SK-N-SH (cell line): ENCODE measurements around the gene ATP11A. TPM values are rescaled to one million over a fixed set of nuclear protein-coding genes. Genes with fewer than 3 reads are reported as not detected.

Experiments
- CTCF ChIA-PET: fragments of 300-600, 350-600 bp; formaldehyde crosslinking; extraction: SDS; loops from one replicate; lab custom pipeline; 2021; lab: Yijun Ruan, JAX
- POLR2A ChIA-PET: fragments of 350-600 bp; sonication (Branson Sonifier 250); formaldehyde crosslinking; extraction: SDS; loops from one replicate; lab custom pipeline; 2020; ENCODE audit warnings: antibody characterized with exemption, inconsistent platforms; lab: Yijun Ruan, JAX
- DNase-seq: peaks from one replicate; pipeline ENCODE4 v3.0.0; 2012
- H2AFZ ChIP-seq: fragments of 200-600 bp; sonication (generic); 2 replicates; pipeline ENCODE4 v1.8.1; 2016; ENCODE audit warnings: antibody characterized with exemption, mild to moderate bottlenecking, low read depth
- H3F3A ChIP-seq: fragments of 200-600 bp; sonication (generic); replicated peaks from 2 replicates; pipeline ENCODE3; 2016; ENCODE audit warnings: antibody characterized with exemption, mild to moderate bottlenecking; ENCODE audit not compliant: insufficient read depth
- H3K27ac ChIP-seq, 2 experiments: fragments of 200-500 bp in 1 of 2; fragments of 200-600 bp in 1 of 2; sonication (Bioruptor generic) in 1 of 2; sonication (generic), shearing (Covaris generic) in 1 of 2; 2 replicates each; pipeline versions ENCODE4 v1.5.1 to v1.6.1; 2014 to 2016; ENCODE audit warnings: low read depth in 2 of 2, inconsistent platforms in 1 of 2, low read length in 1 of 2, mild to moderate bottlenecking in 1 of 2, mixed read lengths in 1 of 2
- H3K27me3 ChIP-seq: fragments of 200-600 bp; sonication (generic), shearing (Covaris generic); 2 replicates; pipeline ENCODE4 v1.6.1; 2016; ENCODE audit warnings: mixed run types; ENCODE audit not compliant: insufficient read depth
- H3K36me3 ChIP-seq, 2 experiments: fragments of 200-500 bp in 1 of 2; fragments of 200-600 bp in 1 of 2; sonication (Bioruptor generic) in 1 of 2; sonication (generic) in 1 of 2; replicated peaks in 1 of 2; 2 replicates each; pipeline versions ENCODE3 to v1.5.1; 2014 to 2016; ENCODE audit warnings: low read length in 1 of 2, mild to moderate bottlenecking in 1 of 2; ENCODE audit not compliant: insufficient read depth in 2 of 2, control insufficient read depth in 1 of 2
- H3K4me1 ChIP-seq, 2 experiments: fragments of 200-500 bp in 1 of 2; fragments of 200-600 bp in 1 of 2; sonication (Bioruptor generic) in 1 of 2; sonication (generic), shearing (Covaris generic) in 1 of 2; 2 replicates each; pipeline versions ENCODE4 v1.5.1 to v1.6.1; 2014 to 2016; ENCODE audit warnings: low read depth in 1 of 2, low read length in 1 of 2, mixed run types in 1 of 2; ENCODE audit not compliant: insufficient read depth in 2 of 2, control insufficient read depth in 1 of 2
- H3K4me2 ChIP-seq: fragments of 200-600 bp; sonication (generic), shearing (Covaris generic); 2 replicates; pipeline ENCODE4 v1.6.1; 2017; ENCODE audit warnings: mixed run types
- H3K4me3 ChIP-seq, 2 experiments: fragments of 200-500 bp in 1 of 2; fragments of 200-600 bp in 1 of 2; sonication (Bioruptor generic) in 1 of 2; sonication (generic), shearing (Covaris generic) in 1 of 2; 2 replicates each; pipeline versions ENCODE4 v1.5.1 to v1.8.1; 2014 to 2016; ENCODE audit warnings: low read depth in 2 of 2, inconsistent platforms in 1 of 2, low read length in 1 of 2, mild to moderate bottlenecking in 1 of 2, mixed read lengths in 1 of 2, moderate library complexity in 1 of 2
- H3K79me2 ChIP-seq: fragments of 200-600 bp; sonication (generic); 2 replicates; pipeline ENCODE4 v1.8.1; 2017; ENCODE audit warnings: mild to moderate bottlenecking; ENCODE audit not compliant: insufficient read depth
- H3K9ac ChIP-seq: fragments of 200-600 bp; sonication (generic); 2 replicates; pipeline ENCODE4 v1.6.1; 2017; ENCODE audit warnings: mixed run types
- H3K9me2 ChIP-seq: fragments of 200-600 bp; sonication (generic); 2 replicates; pipeline ENCODE4 v1.6.1; 2017; ENCODE audit warnings: mixed run types
- H3K9me3 ChIP-seq: fragments of 200-600 bp; sonication (generic); 2 replicates; pipeline ENCODE4 v1.6.1; 2017; ENCODE audit warnings: mixed run types, mild to moderate bottlenecking, moderate library complexity
- H4K20me1 ChIP-seq: fragments of 200-600 bp; sonication (generic); 2 replicates; pipeline ENCODE4 v1.6.1; 2017; ENCODE audit warnings: mild to moderate bottlenecking, mixed run types; ENCODE audit not compliant: insufficient read depth
- ELF1 ChIP-seq: IDR thresholded peaks from 2 replicates; pipeline ENCODE4 v1.4.0; 2012
- EP300 ChIP-seq, 2 experiments: IDR thresholded peaks; 2 replicates each; pipeline versions ENCODE4 v1.4.0 to v1.6.1; 2012; ENCODE audit warnings: borderline replicate concordance in 1 of 2, low read depth in 1 of 2, low read length in 1 of 2
- EZH2phosphoT487 ChIP-seq: fragments of 200-600 bp; sonication (generic); IDR thresholded peaks from 2 replicates; pipeline ENCODE4 v1.6.1; 2017; ENCODE audit warnings: low read depth, mixed run types, mild to moderate bottlenecking, antibody characterized with exemption, moderate library complexity, borderline replicate concordance
- FOSL2 ChIP-seq: IDR thresholded peaks from 2 replicates; pipeline ENCODE4 v1.4.0; 2012; ENCODE audit warnings: low read depth, mild to moderate bottlenecking, moderate library complexity, borderline replicate concordance
- FOXM1 ChIP-seq: IDR thresholded peaks from 2 replicates; pipeline ENCODE4 v1.4.0; 2012; ENCODE audit warnings: low read depth, mild to moderate bottlenecking
- GABPA ChIP-seq: IDR thresholded peaks from 2 replicates; pipeline ENCODE4 v1.4.0; 2012; ENCODE audit warnings: low read depth, mild to moderate bottlenecking
- GATA2 ChIP-seq: sonication (generic); formaldehyde crosslinking; IDR thresholded peaks from 2 replicates; pipeline ENCODE4 v1.5.0; 2020; ENCODE audit warnings: mild to moderate bottlenecking, missing genetic modification reagents
- JUND ChIP-seq: IDR thresholded peaks from 2 replicates; pipeline ENCODE4 v1.4.0; 2012
- MEF2A ChIP-seq: IDR thresholded peaks from 2 replicates; pipeline ENCODE4 v1.4.0; 2012; ENCODE audit warnings: low read depth, borderline replicate concordance
- MXI1 ChIP-seq: IDR thresholded peaks from 2 replicates; pipeline ENCODE4 v1.6.1; 2012; ENCODE audit warnings: mild to moderate bottlenecking, low read depth, low read length, improper control_type of control experiment
- POLR2AphosphoS5 ChIP-seq: IDR thresholded peaks from 2 replicates; pipeline ENCODE4 v1.6.1; 2012; ENCODE audit warnings: low read depth, low read length
- RAD21 ChIP-seq: IDR thresholded peaks from 2 replicates; pipeline ENCODE4 v1.6.1; 2012; ENCODE audit warnings: mild to moderate bottlenecking, low read length
- RCOR1 ChIP-seq: fragments of 150-350 bp; IDR thresholded peaks from 2 replicates; pipeline ENCODE4 v1.6.1; 2017; ENCODE audit warnings: antibody characterized with exemption, low read length
- RFX5 ChIP-seq: IDR thresholded peaks from 2 replicates; pipeline ENCODE4 v1.6.1; 2012; ENCODE audit warnings: mild to moderate bottlenecking, improper control_type of control experiment, low read length
- SIN3A ChIP-seq: IDR thresholded peaks from 2 replicates; pipeline ENCODE4 v1.6.1; 2012; ENCODE audit warnings: low read depth, mild to moderate bottlenecking, low read length, moderate library complexity, borderline replicate concordance
- SMC3 ChIP-seq: IDR thresholded peaks from 2 replicates; pipeline ENCODE4 v1.6.1; 2012; ENCODE audit warnings: low read depth, low read length, improper control_type of control experiment
- TAF1 ChIP-seq: IDR thresholded peaks from 2 replicates; pipeline ENCODE4 v1.6.1; 2012; ENCODE audit warnings: low read depth, mild to moderate bottlenecking, low read length, moderate library complexity, borderline replicate concordance
- TCF12 ChIP-seq: IDR thresholded peaks from 2 replicates; pipeline ENCODE4 v1.4.0; 2012
- YY1 ChIP-seq: IDR thresholded peaks from 2 replicates; pipeline ENCODE4 v1.4.0; 2012; ENCODE audit warnings: low read depth, mild to moderate bottlenecking
- WGBS: methylation state at CpG from one replicate; pipeline ENCODE4 v1.1.6; 2017; ENCODE audit warnings: low lambda C conversion rate; 5-methylcytosine and 5-hydroxymethylcytosine counted together
- polyA plus RNA-seq, 3 experiments: library from polyadenylated mRNA; depleted of rRNA; stranded (reverse); fragments of >200 nt; gene quantifications; 2 replicates each; pipeline ENCODE4 v1.2.3, GENCODE V29; 2012
- TF ChIP-seq, protein P1 (sequence below): fragments of 150-350 bp; IDR thresholded peaks from 2 replicates; pipeline ENCODE4 v1.6.1; 2016; ENCODE audit warnings: mild to moderate bottlenecking, low read depth, low read length
- TF ChIP-seq, protein P2 (sequence below): IDR thresholded peaks from 2 replicates; pipeline ENCODE4 v1.4.0; 2012; ENCODE audit warnings: low read depth
- TF ChIP-seq, protein P3 (sequence below): fragments of 200-600 bp; sonication (generic); IDR thresholded peaks from 2 replicates; pipeline ENCODE4 v1.6.1; 2017; ENCODE audit warnings: antibody characterized with exemption, mild to moderate bottlenecking, moderate library complexity
- TF ChIP-seq, protein P4 (sequence below): IDR thresholded peaks from 2 replicates; pipeline ENCODE4 v1.6.1; 2012; ENCODE audit warnings: mild to moderate bottlenecking, low read depth, low read length, moderate library complexity

ATP11A gene
- polyA plus RNA-seq, 1 of the 3 experiments (the other 2 are of a cell fraction): 4.1 TPM

DNA sequence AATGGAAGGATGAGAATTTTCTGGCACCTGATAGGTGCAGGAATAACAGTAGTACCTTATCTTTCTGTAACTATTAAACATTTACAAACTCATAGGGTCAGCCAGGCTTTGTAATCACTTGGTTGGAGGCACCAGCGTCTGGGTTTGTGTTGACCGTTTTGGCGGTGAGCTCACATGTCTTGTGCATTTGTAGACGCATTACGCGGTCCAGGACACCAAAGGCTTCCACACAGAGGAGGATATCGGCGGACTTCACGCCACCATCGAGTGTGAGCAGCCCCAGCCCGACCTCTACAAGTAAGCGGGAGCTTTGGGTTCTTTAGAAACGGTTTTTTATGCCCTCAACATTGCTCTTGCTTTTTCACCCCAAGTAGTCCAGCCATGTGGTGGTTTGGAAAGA is 129.3 kb downstream of the ATP11A start:
- no peaks in the 10 kb centered on the region for H3K27me3 ChIP-seq
- no peaks in the 10 kb centered on the region for H3K9me2 ChIP-seq
- no peaks in the 10 kb centered on the region for H3K79me2 ChIP-seq
- no peak for DNase-seq
- H3K9ac ChIP-seq: no peak overlapping the region
- H2AFZ ChIP-seq: no peak overlapping the region
- TF ChIP-seq ELF1 (no peak), RAD21 (no peak), TCF12 (no peak), FOSL2 (no peak), RFX5 (no peak), GATA2 (CRISPR knock-in tag) (no peak), POLR2AphosphoS5 (no peak), YY1 (no peak), JUND (no peak), EP300 (IDR thresholded peaks at IDR 0.05; ENCODE audit: borderline replicate concordance in 1 of 2, low read depth in 1 of 2, low read length in 1 of 2) (no peak), GABPA (no peak), EZH2phosphoT487 (no peak)
- TF ChIP-seq, protein P1, sequence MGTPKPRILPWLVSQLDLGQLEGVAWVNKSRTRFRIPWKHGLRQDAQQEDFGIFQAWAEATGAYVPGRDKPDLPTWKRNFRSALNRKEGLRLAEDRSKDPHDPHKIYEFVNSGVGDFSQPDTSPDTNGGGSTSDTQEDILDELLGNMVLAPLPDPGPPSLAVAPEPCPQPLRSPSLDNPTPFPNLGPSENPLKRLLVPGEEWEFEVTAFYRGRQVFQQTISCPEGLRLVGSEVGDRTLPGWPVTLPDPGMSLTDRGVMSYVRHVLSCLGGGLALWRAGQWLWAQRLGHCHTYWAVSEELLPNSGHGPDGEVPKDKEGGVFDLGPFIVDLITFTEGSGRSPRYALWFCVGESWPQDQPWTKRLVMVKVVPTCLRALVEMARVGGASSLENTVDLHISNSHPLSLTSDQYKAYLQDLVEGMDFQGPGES: no peak
- TF ChIP-seq, protein P2, sequence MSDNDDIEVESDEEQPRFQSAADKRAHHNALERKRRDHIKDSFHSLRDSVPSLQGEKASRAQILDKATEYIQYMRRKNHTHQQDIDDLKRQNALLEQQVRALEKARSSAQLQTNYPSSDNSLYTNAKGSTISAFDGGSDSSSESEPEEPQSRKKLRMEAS: no peak
- H3K4me3 ChIP-seq: no peak overlapping the region; a peak in 1 of 4 replicates
- no peak overlapping the region for H3K27ac ChIP-seq
- no peaks in the 10 kb centered on the region for H4K20me1 ChIP-seq
- no peak overlapping the region for H3K4me2 ChIP-seq
- no peaks in the 10 kb centered on the region for H3F3A ChIP-seq
- POLR2A ChIA-PET: no interaction called here
- H3K9me3 ChIP-seq: no peaks in the 10 kb centered on the region
- CTCF ChIA-PET: no interaction called here
- H3K36me3 ChIP-seq: peaks cover 7 to 47% of the 10 kb centered on the region in 2 experiments
- no peaks in the 10 kb centered on the region for H3K4me1 ChIP-seq
- 97% methylated on average over 13 of the region's 13 CpGs for WGBS

DNA sequence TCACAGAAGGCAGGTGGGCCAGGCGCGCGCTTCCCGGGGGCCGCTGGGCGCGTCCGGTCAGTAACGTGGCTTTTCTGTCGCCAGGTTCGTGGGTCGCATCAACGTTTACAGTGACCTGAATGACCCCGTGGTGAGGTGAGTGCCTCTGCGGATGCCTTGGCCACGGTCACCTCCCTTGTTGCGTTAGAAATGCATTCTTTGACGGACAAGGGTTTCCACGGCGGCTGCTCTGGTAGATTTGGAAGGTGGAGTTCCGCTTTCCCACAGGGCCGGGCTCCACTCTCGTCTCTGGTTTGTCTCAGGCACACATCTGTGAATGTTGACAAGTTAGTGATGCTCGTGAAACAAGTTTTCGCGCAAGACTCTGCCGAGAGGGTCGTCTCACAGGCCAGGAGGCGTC is 130.0 kb downstream of the ATP11A start:
- H3K79me2 ChIP-seq: no peaks in the 10 kb centered on the region
- DNase-seq: no peak
- ChIA-PET CTCF (no interaction called here), POLR2A (no interaction called here)
- 94% methylated on average over 29 of the region's 29 CpGs for WGBS
- no peaks in the 10 kb centered on the region for H4K20me1 ChIP-seq
- peaks cover 7 to 51% of the 10 kb centered on the region in 2 experiments for H3K36me3 ChIP-seq
- no peak overlapping the region for H3K4me3 ChIP-seq
- no peak overlapping the region for H3K9ac ChIP-seq
- TF ChIP-seq JUND: no peak
- TF ChIP-seq POLR2AphosphoS5: no peak
- no peak for TF ChIP-seq RAD21
- no peak for TF ChIP-seq FOSL2
- TF ChIP-seq, protein P3, sequence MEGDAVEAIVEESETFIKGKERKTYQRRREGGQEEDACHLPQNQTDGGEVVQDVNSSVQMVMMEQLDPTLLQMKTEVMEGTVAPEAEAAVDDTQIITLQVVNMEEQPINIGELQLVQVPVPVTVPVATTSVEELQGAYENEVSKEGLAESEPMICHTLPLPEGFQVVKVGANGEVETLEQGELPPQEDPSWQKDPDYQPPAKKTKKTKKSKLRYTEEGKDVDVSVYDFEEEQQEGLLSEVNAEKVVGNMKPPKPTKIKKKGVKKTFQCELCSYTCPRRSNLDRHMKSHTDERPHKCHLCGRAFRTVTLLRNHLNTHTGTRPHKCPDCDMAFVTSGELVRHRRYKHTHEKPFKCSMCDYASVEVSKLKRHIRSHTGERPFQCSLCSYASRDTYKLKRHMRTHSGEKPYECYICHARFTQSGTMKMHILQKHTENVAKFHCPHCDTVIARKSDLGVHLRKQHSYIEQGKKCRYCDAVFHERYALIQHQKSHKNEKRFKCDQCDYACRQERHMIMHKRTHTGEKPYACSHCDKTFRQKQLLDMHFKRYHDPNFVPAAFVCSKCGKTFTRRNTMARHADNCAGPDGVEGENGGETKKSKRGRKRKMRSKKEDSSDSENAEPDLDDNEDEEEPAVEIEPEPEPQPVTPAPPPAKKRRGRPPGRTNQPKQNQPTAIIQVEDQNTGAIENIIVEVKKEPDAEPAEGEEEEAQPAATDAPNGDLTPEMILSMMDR: no peak
- TF ChIP-seq RCOR1: no peak
- no peak for TF ChIP-seq MEF2A
- TF ChIP-seq SIN3A: no peak
- no peak for TF ChIP-seq FOXM1
- TF ChIP-seq TCF12: no peak
- no peak for TF ChIP-seq TAF1
- no peak for TF ChIP-seq MXI1
- no peak for TF ChIP-seq SMC3
- TF ChIP-seq, protein P2: no peak
- TF ChIP-seq, protein P4, sequence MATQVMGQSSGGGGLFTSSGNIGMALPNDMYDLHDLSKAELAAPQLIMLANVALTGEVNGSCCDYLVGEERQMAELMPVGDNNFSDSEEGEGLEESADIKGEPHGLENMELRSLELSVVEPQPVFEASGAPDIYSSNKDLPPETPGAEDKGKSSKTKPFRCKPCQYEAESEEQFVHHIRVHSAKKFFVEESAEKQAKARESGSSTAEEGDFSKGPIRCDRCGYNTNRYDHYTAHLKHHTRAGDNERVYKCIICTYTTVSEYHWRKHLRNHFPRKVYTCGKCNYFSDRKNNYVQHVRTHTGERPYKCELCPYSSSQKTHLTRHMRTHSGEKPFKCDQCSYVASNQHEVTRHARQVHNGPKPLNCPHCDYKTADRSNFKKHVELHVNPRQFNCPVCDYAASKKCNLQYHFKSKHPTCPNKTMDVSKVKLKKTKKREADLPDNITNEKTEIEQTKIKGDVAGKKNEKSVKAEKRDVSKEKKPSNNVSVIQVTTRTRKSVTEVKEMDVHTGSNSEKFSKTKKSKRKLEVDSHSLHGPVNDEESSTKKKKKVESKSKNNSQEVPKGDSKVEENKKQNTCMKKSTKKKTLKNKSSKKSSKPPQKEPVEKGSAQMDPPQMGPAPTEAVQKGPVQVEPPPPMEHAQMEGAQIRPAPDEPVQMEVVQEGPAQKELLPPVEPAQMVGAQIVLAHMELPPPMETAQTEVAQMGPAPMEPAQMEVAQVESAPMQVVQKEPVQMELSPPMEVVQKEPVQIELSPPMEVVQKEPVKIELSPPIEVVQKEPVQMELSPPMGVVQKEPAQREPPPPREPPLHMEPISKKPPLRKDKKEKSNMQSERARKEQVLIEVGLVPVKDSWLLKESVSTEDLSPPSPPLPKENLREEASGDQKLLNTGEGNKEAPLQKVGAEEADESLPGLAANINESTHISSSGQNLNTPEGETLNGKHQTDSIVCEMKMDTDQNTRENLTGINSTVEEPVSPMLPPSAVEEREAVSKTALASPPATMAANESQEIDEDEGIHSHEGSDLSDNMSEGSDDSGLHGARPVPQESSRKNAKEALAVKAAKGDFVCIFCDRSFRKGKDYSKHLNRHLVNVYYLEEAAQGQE: no peak
- H3F3A ChIP-seq: no peaks in the 10 kb centered on the region
- H3K4me2 ChIP-seq: no peak overlapping the region
- H2AFZ ChIP-seq: no peak overlapping the region
- H3K9me3 ChIP-seq: no peaks in the 10 kb centered on the region
- H3K27ac ChIP-seq: no peak overlapping the region
- no peaks in the 10 kb centered on the region for H3K4me1 ChIP-seq
- H3K27me3 ChIP-seq: no peaks in the 10 kb centered on the region
- H3K9me2 ChIP-seq: no peaks in the 10 kb centered on the region
